Inferior parietal cortex (tissue), 1 donor: ENCODE results near the gene SLC25A27.
A peak's percentile ranks its signal among the peaks of the same experiment; 100 is the strongest.

Source experiments
- DNase-seq: peaks from one replicate; pipeline ENCODE4 v3.0.0-alpha.2; 2016; ENCODE audit errors: extremely low spot score

The SLC25A27 gene

DNA sequence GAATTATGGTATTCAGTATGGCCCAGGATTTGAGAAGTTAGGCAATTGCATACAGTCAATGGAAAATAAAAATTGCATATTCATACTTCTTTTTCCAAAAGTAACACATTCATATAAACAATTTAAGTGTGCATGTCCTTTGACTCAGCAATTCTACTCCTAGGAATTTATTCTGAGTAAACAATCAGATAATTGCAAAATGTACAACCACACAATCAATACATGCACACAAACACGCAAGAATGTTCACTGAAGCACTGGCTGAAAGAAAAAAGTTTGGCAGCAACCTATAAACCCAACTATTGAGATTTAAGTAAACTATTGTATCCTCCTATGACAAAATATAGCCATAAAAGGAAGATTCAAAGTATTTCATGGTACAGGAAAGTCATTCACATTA, 1.8 kb upstream of the SLC25A27 start:
- no peak for DNase-seq

DNA sequence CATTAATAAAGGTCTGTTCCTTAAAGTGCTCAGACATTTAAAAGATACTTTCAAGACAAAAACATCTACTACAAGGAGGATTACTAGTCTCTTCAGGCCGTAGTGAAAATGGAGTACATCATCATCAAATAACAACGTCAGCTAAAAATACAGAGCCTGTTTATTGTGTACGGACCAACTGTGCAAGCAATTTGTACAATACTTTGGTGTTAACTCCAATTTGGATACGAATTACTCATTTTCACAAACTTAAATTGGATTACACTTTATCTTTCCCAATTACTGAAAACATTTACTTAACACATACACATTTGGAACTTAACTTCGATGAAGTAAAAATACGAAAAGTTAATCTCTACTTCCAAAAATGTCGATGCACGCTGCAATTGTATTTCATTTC, 959 bp upstream of the SLC25A27 start:
- no peak for DNase-seq

DNA sequence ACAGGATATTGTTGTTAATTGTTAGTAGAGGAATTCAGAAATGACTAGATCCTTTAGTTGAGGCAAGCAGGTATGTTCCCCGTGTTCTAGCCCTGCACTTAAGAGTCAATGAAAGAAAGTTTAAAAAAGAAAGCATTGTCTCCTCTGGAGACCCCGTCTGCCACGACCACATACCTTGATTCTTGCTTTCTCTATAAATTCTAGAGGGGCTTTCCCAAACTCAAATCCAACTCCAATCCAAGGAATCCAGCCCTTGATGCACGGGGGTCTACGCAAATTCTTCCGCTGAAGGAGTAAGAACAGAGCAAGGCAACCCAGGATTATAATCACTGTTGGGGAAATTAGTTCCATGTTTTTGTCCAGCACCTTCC, 558 bp upstream of the SLC25A27 start:
- no peak for DNase-seq

DNA sequence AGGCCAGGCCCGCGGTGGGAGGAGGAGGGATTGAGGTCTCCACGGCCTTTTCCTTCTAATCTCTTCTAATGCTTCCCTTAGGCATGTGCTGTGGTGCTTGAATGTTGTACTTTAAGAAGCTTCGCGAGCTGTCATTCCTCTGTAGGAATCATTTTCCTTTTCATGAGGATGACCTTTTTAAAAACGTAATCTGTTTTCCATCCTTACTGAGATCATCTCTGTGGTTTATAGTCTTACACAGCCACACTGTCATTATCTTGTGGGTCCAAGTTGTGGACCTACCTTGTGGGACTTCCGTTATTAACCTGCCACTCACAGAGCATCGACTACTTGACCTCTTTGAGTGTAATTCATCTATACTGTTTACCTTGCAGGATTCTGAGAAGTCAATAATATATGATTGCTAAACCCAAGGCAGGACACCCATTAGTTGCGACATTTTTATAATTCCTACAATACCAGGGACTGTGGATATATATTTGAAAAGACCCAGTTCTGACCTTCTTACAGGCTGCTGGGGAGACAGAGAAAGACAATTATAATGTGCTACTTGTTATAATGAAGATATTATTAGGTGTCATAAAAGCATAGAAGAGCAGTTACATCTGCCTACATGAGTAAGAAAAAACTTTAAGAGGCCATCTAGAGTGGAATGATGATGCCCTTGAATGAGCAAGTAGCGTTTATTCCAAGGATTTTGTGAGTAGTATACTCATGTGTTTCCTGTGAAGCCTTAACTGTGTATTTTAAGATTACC, 842 bp downstream of the SLC25A27 start:
- DNase-seq: peak; percentile 43

DNA sequence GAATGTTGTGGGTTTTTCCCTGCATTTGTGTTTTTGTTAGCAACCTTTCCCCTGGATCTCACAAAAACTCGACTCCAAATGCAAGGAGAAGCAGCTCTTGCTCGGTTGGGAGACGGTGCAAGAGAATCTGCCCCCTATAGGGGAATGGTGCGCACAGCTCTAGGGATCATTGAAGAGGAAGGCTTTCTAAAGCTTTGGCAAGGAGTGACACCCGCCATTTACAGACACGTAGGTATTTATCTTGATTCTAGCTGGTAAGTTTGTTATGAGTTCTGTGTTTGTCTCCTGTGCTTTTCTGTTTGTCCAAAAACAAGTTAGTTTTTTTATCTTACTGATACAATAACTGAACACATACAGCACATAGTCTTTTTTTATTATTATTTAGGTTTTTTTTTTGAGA, 3.0 kb downstream of the SLC25A27 start:
- peak; percentile 20 for DNase-seq

DNA sequence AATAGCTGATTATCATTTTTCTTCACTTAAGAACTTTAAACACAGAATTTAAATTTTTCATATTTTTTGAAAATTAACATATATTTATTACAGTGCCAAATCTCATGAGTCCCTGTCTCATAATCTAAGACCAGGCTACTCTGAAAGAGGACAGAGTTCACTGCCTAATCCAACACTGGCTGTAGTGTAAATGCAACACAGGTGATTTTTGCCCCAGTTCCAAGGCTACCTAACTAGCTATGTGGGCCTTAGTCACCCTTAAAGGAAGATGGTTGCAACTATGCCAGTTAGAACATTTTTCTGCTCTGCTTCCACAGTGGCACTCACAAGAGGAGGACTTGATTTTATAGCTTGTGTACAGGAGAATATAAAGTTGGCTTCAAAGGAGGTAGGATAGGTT, 4.9 kb downstream of the SLC25A27 start:
- DNase-seq: no peak

DNA sequence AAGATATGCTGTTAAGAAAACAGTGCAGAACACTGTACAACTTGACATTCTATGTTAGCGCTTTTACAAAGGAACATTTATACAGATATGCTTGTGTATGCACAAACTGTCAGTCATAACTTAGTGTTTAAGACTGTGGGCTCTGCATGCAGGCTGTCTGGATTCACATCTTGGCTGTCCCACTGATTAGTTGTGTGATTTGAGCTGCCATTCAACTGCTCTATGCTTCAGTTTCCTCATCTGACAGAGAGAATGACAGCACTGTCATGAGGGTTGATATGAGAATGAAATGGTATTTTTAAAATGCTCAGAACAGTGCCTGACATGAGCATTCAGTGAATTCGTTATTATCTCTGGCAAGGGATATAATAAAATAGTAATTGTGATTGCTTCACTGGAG, 8.7 kb downstream of the SLC25A27 start:
- no peak for DNase-seq

DNA sequence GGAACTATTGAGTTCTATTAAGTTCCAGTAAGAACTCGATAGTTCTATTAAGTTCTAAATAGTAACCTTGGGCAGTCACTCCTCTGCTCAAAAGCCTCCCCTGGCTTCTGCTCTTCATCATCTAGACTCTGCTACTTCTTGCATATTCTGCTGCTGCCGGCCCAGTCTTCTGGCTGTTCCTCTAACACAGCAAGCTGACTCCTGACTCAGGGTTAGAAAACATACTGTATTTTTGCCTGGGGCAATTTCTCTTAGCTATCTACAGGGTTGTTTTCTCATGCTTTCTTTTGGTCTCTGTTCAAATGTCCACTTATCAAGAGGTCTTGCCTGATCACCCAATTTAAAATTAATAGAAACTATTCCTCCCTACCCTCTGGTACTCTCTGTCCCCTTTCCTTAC, 14.6 kb downstream of the SLC25A27 start:
- DNase-seq: no peak

DNA sequence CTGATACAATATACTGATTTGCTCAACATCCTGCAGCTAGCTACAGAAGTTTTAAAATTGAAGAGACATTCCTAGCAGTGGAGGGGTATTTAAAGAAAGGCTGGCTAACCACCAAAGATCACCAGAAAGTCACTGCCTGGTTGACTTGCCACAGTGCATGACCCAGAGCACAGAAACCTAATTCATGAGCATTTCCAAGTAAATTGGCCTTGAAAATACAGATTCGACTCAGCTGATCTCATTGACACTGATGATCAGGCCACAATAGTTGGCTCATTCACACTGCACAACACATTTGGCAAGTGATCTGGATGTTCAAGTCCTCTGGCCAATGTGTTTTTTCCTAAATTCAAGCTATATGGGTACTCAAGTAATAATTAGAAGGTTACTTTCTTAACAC, 21.6 kb downstream of the SLC25A27 start:
- DNase-seq: no peak

DNA sequence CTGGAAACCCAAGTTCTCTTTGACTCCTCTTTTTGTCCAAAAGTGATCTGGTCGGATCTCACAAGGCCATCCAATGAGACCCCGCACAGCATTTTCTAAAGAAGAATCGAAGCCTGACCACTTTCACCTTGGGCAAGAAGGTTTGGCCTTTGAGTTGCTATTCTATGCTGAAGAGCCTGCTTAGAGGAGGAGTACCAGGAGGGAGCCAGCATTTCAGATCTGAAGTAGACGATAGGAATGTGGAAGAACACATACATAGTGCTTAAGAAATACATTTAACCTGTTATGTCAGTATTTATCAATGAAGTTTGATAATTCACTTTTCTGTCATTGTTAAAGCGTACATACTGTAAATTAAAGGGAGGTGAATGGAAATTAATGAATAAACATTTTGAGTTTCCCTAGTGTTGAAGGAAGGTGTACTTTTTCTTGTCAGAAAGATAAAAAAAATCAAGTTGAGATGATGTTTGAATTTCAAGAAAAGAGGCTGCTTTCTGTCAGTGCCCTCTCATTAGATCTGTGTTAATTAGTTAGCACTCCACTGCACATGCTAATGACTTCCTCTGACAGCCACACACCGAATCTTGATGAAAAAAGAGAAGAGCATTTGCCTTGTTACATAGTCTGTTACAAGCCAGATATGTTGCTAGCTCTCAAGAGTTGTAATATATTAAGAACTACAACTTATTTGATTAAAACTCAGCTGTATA, 24.0 kb downstream of the SLC25A27 start:
- no peak for DNase-seq

DNA sequence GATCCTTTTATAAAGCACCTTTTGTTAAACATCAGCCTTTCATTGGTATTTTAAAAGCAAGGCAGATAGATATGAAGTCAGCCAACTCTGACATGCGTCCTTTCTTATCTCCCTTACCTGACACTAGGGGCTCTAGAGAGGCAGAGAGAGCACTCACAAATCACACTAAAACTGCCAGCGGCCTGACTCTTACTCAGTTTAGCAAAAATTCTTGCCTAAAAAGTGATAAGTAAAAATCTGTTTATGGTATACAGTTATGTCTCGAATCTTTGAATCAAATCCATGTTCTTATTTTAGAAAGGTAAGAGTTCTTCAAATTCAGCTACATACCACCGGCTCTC, 24.5 kb downstream of the SLC25A27 start:
- DNase-seq: no peak

DNA sequence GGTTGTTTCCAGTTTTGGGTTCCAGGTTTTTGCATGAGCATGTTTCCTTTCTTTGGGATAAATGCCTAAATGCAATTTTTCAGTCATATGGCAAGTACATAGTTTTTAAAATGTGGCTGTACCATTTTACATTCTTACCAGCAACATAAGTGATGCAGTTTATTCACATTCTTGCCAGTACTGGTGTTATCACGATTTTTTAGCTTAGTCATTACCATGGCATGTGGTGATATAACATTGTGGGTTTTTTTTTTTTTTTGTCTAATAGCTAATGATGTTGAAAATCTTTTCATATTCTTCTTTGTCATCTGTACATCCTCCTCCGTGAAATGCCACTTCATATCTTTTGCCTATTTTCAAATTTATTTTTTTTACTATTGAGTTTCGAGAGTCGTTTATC, 32.0 kb downstream of the SLC25A27 start:
- DNase-seq: no peak

DNA sequence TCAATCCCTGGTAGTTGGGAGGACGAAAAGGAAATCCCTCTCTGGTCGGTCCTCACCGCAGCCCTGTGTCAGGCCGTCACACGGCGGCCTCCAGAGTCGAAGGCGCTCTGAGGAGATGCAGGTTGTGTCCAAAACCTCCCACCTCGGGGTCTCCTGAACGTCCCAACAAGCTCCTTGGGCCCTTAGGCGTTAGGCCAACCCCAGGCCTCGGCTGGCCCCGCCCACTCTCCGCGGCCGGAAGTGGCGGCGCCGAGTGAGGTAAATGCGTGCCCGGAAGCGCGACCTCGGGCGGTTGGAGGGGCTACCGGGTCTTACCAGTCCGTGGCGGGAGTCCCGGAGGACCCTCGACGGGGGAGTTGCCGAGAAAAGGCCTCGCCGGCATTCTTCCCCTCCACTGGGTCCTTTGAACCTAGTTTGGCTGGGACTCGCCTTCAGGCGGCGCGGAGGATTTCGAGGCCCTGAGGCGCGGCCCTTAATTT, 34.9 kb downstream of the SLC25A27 start, which contains the start of gene TDRD6:
TDRD6 (plus strand) TSS at position 267 of the 479 bp plus-strand sequence. CDS start 244 bp downstream, outside the sequence.
- DNase-seq: no peak

DNA sequence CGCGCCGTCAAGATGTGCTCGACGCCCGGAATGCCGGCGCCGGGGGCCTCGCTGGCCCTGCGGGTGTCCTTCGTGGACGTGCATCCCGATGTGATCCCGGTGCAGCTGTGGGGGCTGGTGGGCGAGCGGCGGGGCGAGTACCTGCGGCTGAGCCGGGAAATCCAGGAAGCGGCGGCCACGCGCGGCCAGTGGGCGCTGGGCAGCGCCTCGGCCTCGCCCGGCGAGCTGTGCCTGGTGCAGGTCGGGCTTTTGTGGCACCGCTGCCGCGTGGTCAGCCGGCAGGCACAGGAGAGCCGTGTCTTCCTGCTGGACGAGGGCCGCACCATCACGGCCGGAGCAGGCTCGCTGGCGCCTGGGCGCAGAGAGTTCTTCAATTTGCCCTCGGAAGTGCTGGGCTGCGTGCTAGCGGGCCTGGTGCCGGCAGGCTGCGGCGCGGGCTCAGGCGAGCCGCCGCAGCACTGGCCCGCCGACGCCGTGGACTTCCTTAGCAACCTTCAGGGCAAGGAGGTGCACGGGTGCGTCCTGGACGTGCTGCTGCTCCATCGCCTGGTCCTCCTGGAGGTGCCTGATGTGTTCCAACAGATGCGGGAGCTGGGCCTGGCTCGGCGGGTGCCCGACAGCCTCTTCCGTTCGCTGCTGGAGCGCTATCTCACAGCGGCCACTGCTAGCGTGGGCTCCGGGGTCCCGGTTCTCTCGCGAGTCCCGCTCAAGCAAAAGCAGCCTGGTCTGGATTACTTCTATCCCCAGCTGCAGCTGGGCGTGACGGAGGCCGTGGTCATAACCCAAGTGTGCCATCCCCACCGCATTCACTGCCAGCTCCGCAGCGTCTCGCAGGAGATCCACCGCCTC, 35.6 kb downstream of the SLC25A27 start:
- DNase-seq: no peak

DNA sequence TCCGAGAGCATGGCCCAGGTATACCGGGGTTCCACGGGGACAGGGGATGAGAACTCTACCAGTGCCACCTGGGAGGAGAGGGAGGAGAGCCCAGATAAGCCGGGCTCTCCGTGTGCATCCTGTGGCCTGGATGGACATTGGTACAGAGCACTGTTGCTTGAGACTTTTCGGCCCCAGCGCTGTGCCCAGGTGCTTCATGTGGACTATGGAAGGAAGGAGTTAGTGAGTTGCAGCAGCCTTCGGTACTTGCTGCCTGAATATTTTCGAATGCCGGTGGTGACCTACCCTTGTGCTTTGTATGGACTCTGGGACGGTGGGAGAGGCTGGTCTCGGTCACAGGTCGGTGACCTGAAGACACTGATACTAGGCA, 36.2 kb downstream of the SLC25A27 start:
- no peak for DNase-seq

DNA sequence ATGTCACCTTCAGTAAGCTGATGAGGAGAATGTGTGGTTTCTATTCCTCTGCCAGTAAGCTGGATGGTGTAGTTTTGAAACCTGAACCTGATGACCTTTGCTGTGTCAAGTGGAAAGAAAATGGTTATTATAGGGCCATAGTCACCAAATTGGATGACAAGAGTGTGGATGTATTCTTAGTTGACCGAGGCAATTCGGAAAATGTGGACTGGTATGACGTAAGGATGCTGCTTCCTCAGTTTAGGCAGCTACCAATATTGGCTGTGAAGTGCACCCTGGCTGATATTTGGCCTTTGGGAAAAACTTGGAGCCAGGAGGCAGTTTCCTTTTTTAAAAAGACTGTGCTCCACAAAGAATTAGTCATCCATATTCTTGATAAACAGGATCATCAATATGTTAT, 36.9 kb downstream of the SLC25A27 start:
- DNase-seq: no peak

DNA sequence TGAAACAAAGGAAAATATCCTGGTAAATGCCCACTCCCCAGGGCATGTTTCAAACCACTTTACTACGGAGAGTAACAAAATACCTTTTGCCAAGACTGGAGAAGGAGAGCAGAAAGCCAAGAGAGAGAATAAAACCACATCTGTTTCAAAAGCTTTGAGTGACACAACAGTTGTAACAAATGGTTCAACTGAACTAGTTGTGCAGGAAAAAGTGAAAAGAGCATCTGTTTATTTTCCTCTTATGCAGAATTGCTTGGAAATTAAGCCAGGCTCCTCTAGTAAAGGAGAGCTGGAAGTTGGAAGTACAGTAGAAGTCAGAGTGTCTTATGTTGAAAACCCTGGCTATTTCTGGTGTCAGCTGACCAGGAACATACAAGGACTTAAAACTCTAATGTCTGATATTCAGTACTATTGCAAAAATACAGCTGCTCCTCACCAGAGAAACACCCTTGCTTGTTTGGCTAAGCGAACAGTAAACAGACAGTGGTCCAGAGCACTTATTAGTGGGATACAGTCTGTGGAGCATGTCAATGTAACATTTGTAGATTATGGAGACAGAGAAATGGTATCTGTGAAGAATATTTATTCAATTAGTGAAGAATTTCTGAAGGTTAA, 37.5 kb downstream of the SLC25A27 start:
- no peak for DNase-seq

DNA sequence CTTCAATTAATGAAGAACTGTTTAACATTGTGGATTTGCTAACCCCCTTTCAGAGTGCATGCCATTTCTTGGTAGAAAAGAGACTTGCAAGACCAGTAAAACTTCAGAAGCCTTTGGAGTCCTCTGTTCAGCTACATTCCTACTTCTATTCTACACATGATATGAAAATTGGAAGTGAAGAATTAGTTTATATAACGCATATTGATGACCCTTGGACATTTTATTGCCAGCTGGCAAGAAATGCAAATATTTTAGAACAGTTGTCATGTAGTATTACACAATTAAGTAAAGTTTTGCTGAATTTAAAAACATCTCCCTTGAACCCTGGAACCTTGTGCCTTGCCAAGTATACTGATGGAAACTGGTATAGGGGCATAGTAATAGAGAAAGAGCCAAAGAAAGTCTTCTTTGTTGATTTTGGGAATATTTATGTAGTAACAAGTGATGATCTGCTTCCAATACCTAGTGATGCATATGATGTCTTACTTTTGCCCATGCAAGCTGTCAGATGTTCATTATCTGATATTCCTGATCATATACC, 38.2 kb downstream of the SLC25A27 start:
- no peak for DNase-seq

DNA sequence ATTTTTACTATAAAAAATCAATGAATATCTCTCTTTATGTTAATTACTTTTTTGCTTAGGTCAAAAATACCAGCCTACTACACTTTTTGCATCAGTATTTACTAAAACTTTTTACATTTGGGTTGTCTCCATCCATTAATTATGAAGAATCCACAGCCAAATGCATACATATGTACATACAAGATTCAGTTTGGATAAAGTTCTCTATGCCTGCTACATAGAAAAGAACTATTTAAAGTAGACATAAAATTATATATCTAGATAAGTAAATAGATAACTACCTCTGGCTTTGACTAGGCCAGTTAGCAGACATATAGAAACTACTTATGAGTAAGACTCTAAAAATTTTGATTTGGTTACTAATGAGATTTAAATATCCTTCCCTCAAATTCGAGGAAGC, 47.2 kb downstream of the SLC25A27 start:
- no peak for DNase-seq

DNA sequence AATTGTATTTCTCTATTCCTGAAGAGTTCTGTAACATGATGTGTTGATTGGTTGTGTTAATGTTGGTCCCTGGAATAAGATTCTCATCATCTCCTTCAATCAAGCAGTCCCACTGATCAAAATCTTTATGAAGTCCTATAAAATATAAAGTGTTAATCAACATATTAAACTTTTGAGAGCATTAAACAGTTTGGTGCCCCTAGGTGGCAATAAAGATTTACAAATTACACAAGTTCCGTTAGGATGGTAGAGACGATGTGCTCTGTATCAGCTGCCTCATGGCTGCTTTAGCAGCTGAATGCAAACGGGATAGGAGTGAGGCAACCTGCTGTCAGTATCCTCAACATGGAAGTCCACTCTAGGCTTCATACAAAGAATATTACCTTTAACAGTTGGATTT, 51.8 kb downstream of the SLC25A27 start:
- DNase-seq: peak; percentile 44

DNA sequence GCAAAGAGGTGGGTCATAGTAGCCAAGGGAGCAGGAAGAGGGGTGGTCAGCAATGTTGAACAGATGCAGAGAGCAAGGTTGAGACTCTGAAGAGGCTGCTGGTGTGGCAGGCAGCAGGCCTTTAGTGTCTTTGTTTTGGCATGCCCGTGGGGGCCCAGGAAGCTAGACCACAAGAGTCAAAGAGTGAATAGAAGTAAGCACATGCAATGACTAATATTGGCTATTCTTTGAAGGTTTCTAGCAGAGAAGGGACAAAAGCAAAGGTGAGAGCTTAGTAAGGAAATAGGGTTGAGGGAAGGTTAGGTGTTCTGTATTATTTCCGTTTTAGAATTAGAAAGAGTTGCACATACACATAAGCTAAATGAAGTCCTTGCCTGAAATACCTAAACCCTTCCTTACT, 53.7 kb downstream of the SLC25A27 start:
- DNase-seq: no peak

DNA sequence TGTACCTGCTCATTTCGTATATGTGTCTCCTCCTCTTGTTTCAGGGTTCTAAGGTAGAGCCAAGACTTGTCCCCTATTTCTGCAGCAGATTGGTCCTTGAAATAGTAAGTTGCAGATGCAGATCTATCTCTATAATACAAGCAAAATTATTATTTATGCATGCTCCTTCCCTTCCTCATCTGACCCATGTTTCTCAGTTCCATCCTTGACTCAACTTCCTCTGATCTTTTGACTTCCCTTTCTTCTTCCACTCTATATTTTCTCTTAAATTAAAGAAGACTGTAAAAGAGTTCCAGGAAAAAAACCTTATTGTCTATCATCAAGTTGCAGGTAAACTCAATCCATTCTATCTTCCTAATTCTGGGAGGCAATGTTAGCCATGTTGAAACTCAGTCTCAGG, 58.7 kb downstream of the SLC25A27 start:
- no peak for DNase-seq
